Endothelial cell of umbilical vein (primary cell): ENCODE data around the gene RUVBL1. TPM values are rescaled to one million over a fixed set of nuclear protein-coding genes. Genes with fewer than 3 reads are reported as not detected.

ENCODE experiments used
- BruUV-seq: library from RNA; stranded (reverse); fragments of 400-500 nt; replicated peaks from 2 replicates; lab custom pipeline; 2021; lab: Mats Ljungman, UMichigan
- CTCF ChIA-PET: fragments of 300-600, 350-600 bp; sonication (Branson Sonifier 250); formaldehyde crosslinking; loops from one replicate; lab custom pipeline; 2021; ENCODE audit warnings: antibody characterized with exemption, inconsistent platforms; lab: Charles Lee
- POLR2A ChIA-PET: fragments of 300-600, 350-600 bp; sonication (Branson Sonifier 250); formaldehyde crosslinking; loops from one replicate; lab custom pipeline; 2021; ENCODE audit warnings: antibody characterized with exemption, inconsistent platforms; lab: Charles Lee
- DNase-seq: peaks from one replicate; pipeline ENCODE4 v3.0.0-alpha.2; 2011; ENCODE audit warnings: low read depth, low spot score
- FAIRE-seq: peaks from 2 replicates; lab custom pipeline; 2011; peaks lifted over from hg19 to GRCh38; lab: Jason Lieb, UNC
- H2AFZ ChIP-seq: 2 replicates; pipeline ENCODE4 v1.6.0; 2012; ENCODE audit warnings: low read depth, low read length, control low read depth, inconsistent platforms
- H3K27ac ChIP-seq: 2 replicates; pipeline ENCODE4 v1.5.1; 2011; ENCODE audit warnings: low read depth, mild to moderate bottlenecking, control low read depth, low read length, moderate library complexity; ENCODE audit not compliant: insufficient read depth
- H3K27me3 ChIP-seq, 2 experiments: 2 replicates each; pipeline versions ENCODE4 v1.6.0 to v1.6.1; 2011; ENCODE audit warnings: low read length in 2 of 2, mixed read lengths in 1 of 2; ENCODE audit not compliant: control insufficient read depth in 2 of 2, insufficient read depth in 2 of 2
- H3K36me3 ChIP-seq, 2 experiments: 2 replicates in 1 of 2; 3 replicates in 1 of 2; pipeline ENCODE4 v1.5.1; 2011; ENCODE audit warnings: low read length in 2 of 2, mild to moderate bottlenecking in 1 of 2, moderate library complexity in 1 of 2; ENCODE audit not compliant: control insufficient read depth in 2 of 2, insufficient read depth in 2 of 2; ENCODE audit errors: extremely low read depth in 1 of 2
- H3K4me1 ChIP-seq: 3 replicates; pipeline ENCODE4 v1.5.1; 2011; ENCODE audit warnings: mild to moderate bottlenecking, low read length; ENCODE audit not compliant: control insufficient read depth, insufficient read depth; ENCODE audit errors: extremely low read depth
- H3K4me2 ChIP-seq: 2 replicates; pipeline ENCODE4 v1.6.1; 2011; ENCODE audit warnings: low read length, control low read depth, mixed read lengths; ENCODE audit not compliant: insufficient read depth
- H3K4me3 ChIP-seq, 3 experiments: fragments of 200-600 bp in 1 of 3; sonication (generic), shearing (Covaris generic) in 1 of 3; replicated peaks in 1 of 3; 2 replicates each; pipeline ENCODE4 v1.5.1; 2011 to 2016; ENCODE audit warnings: control low read depth in 3 of 3, low read length in 3 of 3, mild to moderate bottlenecking in 2 of 3, inconsistent platforms in 1 of 3, low read depth in 1 of 3, moderate library complexity in 1 of 3; ENCODE audit not compliant: insufficient read depth in 1 of 3
- H3K79me2 ChIP-seq: 2 replicates; pipeline ENCODE4 v1.6.0; 2012; ENCODE audit warnings: low read length, inconsistent platforms; ENCODE audit not compliant: control insufficient read depth, insufficient read depth
- H3K9ac ChIP-seq: replicated peaks from 2 replicates; pipeline ENCODE3; 2011; ENCODE audit warnings: low read length, control low read depth; ENCODE audit not compliant: insufficient read depth; ENCODE audit errors: extremely low read depth
- H3K9me1 ChIP-seq: replicated peaks from 3 replicates; pipeline ENCODE4 v1.6.0; 2011; ENCODE audit warnings: mild to moderate bottlenecking, low read length; ENCODE audit not compliant: control insufficient read depth, insufficient read depth; ENCODE audit errors: extremely low read depth
- H3K9me3 ChIP-seq: replicated peaks from 2 replicates; pipeline ENCODE4 v1.5.1; 2012; ENCODE audit warnings: low read length, inconsistent platforms; ENCODE audit not compliant: control insufficient read depth, insufficient read depth
- H4K20me1 ChIP-seq: replicated peaks from 2 replicates; pipeline ENCODE3; 2011; ENCODE audit warnings: mild to moderate bottlenecking, low read length; ENCODE audit not compliant: control insufficient read depth, insufficient read depth; ENCODE audit errors: extremely low read depth
- CTCF ChIP-seq, 2 donors: IDR thresholded peaks; 1 replicate in 1 of 2; 2 replicates in 1 of 2; pipeline ENCODE4 v1.5.1; 2011; ENCODE audit warnings: low read length in 2 of 2, mild to moderate bottlenecking in 2 of 2, moderate library complexity in 2 of 2, control low read depth in 1 of 2, inconsistent platforms in 1 of 2, low read depth in 1 of 2; ENCODE audit not compliant: insufficient read depth in 1 of 2; ENCODE audit errors: extremely low read depth in 1 of 2
- EZH2 ChIP-seq: IDR thresholded peaks from 2 replicates; pipeline ENCODE4 v1.6.1; 2012; ENCODE audit warnings: borderline replicate concordance, low read depth, mild to moderate bottlenecking, moderate library complexity, low read length, inconsistent platforms; ENCODE audit not compliant: severe bottlenecking
- FOS ChIP-seq: IDR thresholded peaks from 2 replicates; pipeline ENCODE4 v1.6.1; 2011; ENCODE audit warnings: mild to moderate bottlenecking, low read length, moderate library complexity, borderline replicate concordance; ENCODE audit not compliant: insufficient read depth
- GATA2 ChIP-seq: IDR thresholded peaks from 2 replicates; pipeline ENCODE4 v1.7.0; 2011; ENCODE audit warnings: low read depth, mild to moderate bottlenecking, moderate library complexity, mixed read lengths, low read length; ENCODE audit not compliant: insufficient read length, insufficient read depth
- JUN ChIP-seq: IDR thresholded peaks from 2 replicates; pipeline ENCODE4 v1.6.1; 2011; ENCODE audit warnings: borderline replicate concordance, low read depth; ENCODE audit not compliant: insufficient read length, insufficient read depth
- MAX ChIP-seq: IDR thresholded peaks from 2 replicates; pipeline ENCODE4 v1.6.1; 2011; ENCODE audit not compliant: insufficient read depth, insufficient read length
- MYC ChIP-seq: IDR thresholded peaks from one replicate; pipeline ENCODE4 v1.6.1; 2011; ENCODE audit warnings: mild to moderate bottlenecking, low read depth, low read length
- POLR2A ChIP-seq: IDR thresholded peaks from 2 replicates; pipeline ENCODE4 v1.6.1; 2012; ENCODE audit warnings: low read depth, mild to moderate bottlenecking, control low read depth, low read length
- POLR2AphosphoS5 ChIP-seq: IDR thresholded peaks from 2 replicates; pipeline ENCODE4 v1.6.1; 2012; ENCODE audit warnings: low read depth, mild to moderate bottlenecking, control low read depth, low read length, moderate library complexity; ENCODE audit not compliant: insufficient read depth
- dilution Hi-C: fragments of 300-500 bp; cut with MboI; formaldehyde crosslinking; loops from one replicate; pipeline ENCODE4 v1.15.0; 2019; ENCODE audit warnings: low sequenced_read_pairs; ENCODE audit not compliant: extremely low pct_ligation_motif_present
- intact Hi-C: fragments of 100-400 bp; cut with micrococcal nuclease; formaldehyde crosslinking; loops from one replicate; pipeline ENCODE4 v1.10.0; 2022
- polyA plus RNA-seq, 4 experiments: library from polyadenylated mRNA; depleted of rRNA in 3 of 4; stranded (reverse) in 3 of 4; unstranded in 1 of 4; fragments of >200 nt; gene quantifications; 2 replicates each; pipeline versions ENCODE4 v1.2.1 to v1.2.3, GENCODE V29; 2011 to 2012; ENCODE audit warnings: missing spikeins in 1 of 4
- total RNA-seq: library from RNA; stranded (reverse); gene quantifications from 2 replicates; pipeline ENCODE4 v1.2.3, GENCODE V29; 2021

Gene RUVBL1
- total and polyA plus RNA-seq, 2 donors (not counting 3 experiments of a cell fraction or from before 2014, with no cell fraction given), result 52.5 to 58.5 TPM

GRCh38 chr3:128167973-128168674 is 44.5 kb upstream of the RUVBL1 start:
- Histone ChIP-seq H3K4me3 (no peak overlapping the region), H4K20me1 (no peaks in the 10 kb centered on the region), H3K27me3 (no peaks in the 10 kb centered on the region), H3K79me2 (no peaks in the 10 kb centered on the region), H3K27ac (no peak overlapping the region), H3K36me3 (no peaks in the 10 kb centered on the region), H3K4me2 (no peak overlapping the region), H3K4me1 (no peaks in the 10 kb centered on the region), H3K9me3 (no peaks in the 10 kb centered on the region), H3K9ac (no peak overlapping the region), H3K9me1 (no peaks in the 10 kb centered on the region), H2AFZ (no peak overlapping the region)
- dilution Hi-C loops, result no loop called here
- POLR2A ChIA-PET, result no interaction called here
- FAIRE-seq (no peak), DNase-seq (no peak)
- TF ChIP-seq POLR2AphosphoS5 (no peak), FOS (no peak), MAX (no peak), JUN (no peak), EZH2 (no peak), MYC (no peak), GATA2 (no peak), CTCF (IDR thresholded peaks at IDR 0.05; ENCODE audit: extremely low read depth in 1 of 2, insufficient read depth in 1 of 2, low read depth in 1 of 2, low read length in 2 of 2) (no peak), POLR2A (no peak)
- intact Hi-C loops, result no loop called here
- CTCF ChIA-PET, result interaction anchor here (1.1 to 1.8 kb wide), 2 partner anchors 58 to 440 kb away, joined by 3 to 9 read pairs; no protein-coding TSS in a partner anchor
- no TSS peak for BruUV-seq
